SK-N-SH (cell line): Measurements from ENCODE around the gene PPP5C.

Experiments used
- CTCF ChIP-seq: fragments of 200-600 bp; sonication (generic); IDR thresholded peaks from 2 replicates; pipeline ENCODE4 v1.6.1; 2017; ENCODE audit warnings: antibody characterized with exemption, mild to moderate bottlenecking, moderate library complexity
- FOXM1 ChIP-seq: IDR thresholded peaks from 2 replicates; pipeline ENCODE4 v1.4.0; 2012; ENCODE audit warnings: low read depth, mild to moderate bottlenecking
- GABPA ChIP-seq: IDR thresholded peaks from 2 replicates; pipeline ENCODE4 v1.4.0; 2012; ENCODE audit warnings: low read depth, mild to moderate bottlenecking
- POLR2AphosphoS5 ChIP-seq: IDR thresholded peaks from 2 replicates; pipeline ENCODE4 v1.6.1; 2012; ENCODE audit warnings: low read depth, low read length
- REST ChIP-seq: IDR thresholded peaks from 2 replicates; pipeline ENCODE4 v1.6.1; 2012; ENCODE audit warnings: mild to moderate bottlenecking, low read depth, low read length, moderate library complexity
- RFX5 ChIP-seq: IDR thresholded peaks from 2 replicates; pipeline ENCODE4 v1.6.1; 2012; ENCODE audit warnings: mild to moderate bottlenecking, improper control_type of control experiment, low read length
- RXRA ChIP-seq: IDR thresholded peaks from 2 replicates; pipeline ENCODE4 v1.4.0; 2012; ENCODE audit warnings: low read depth, mild to moderate bottlenecking, borderline replicate concordance
- SMC3 ChIP-seq: IDR thresholded peaks from 2 replicates; pipeline ENCODE4 v1.6.1; 2012; ENCODE audit warnings: low read depth, low read length, improper control_type of control experiment
- TAF1 ChIP-seq: IDR thresholded peaks from 2 replicates; pipeline ENCODE4 v1.6.1; 2012; ENCODE audit warnings: low read depth, mild to moderate bottlenecking, low read length, moderate library complexity, borderline replicate concordance

GRCh38 chr19:46372901-46373490, 26.1 kb downstream of the PPP5C start:
- TF ChIP-seq REST (no peak), RXRA (no peak), CTCF (peak; percentile 48), RFX5 (no peak), POLR2AphosphoS5 (no peak), GABPA (no peak), TAF1 (no peak), SMC3 (no peak), FOXM1 (no peak)
